CD4-positive, alpha-beta T cell (primary cell): ENCODE data around the gene RNPEPL1. TPM values are rescaled to one million over a fixed set of nuclear protein-coding genes. Genes with fewer than 3 reads are reported as not detected.
A peak's percentile ranks its signal among the peaks of the same experiment; 100 is the strongest.

Source experiments
- ATAC-seq: fragments of 200-7000 bp; cut with Tn5 transposase; one replicate; pipeline ENCODE4 v1.10.0; 2022; ENCODE audit warnings: mild to moderate bottlenecking; ENCODE audit not compliant: poor library complexity
- CTCF ChIA-PET: fragments of 350-600 bp; sonication (Branson Sonifier 250); formaldehyde crosslinking; loops from one replicate; lab custom pipeline; 2021; ENCODE audit warnings: antibody characterized with exemption, inconsistent platforms; lab: Charles Lee
- POLR2A ChIA-PET: fragments of 350-600 bp; sonication (Branson Sonifier 250); formaldehyde crosslinking; loops from one replicate; lab custom pipeline; 2021; ENCODE audit warnings: antibody characterized with exemption, inconsistent platforms; lab: Charles Lee
- DNase-seq, 14 experiments: peaks; one replicate each; pipeline ENCODE4 v3.0.0-alpha.2; 2013 to 2020; ENCODE audit warnings: mixed read lengths in 2 of 14
- H3K27ac ChIP-seq, 2 donors: one replicate each; pipeline versions ENCODE4 v1.5.1 to v1.7.0; 2013; ENCODE audit warnings: low read length in 2 of 2, low read depth in 1 of 2, mild to moderate bottlenecking in 1 of 2
- H3K27me3 ChIP-seq, 2 experiments: 1 replicate in 1 of 2; 2 replicates in 1 of 2; pipeline versions ENCODE4 v1.6.1 to v1.7.0; 2013; ENCODE audit warnings: low read length in 2 of 2, control low read depth in 1 of 2, mild to moderate bottlenecking in 1 of 2, moderate library complexity in 1 of 2; ENCODE audit not compliant: insufficient read depth in 2 of 2, control insufficient read depth in 1 of 2
- H3K36me3 ChIP-seq: one replicate; pipeline ENCODE4 v1.6.1; 2013; ENCODE audit warnings: low read length, control low read depth; ENCODE audit not compliant: insufficient read depth
- H3K4me1 ChIP-seq: one replicate; pipeline ENCODE4 v1.6.1; 2013; ENCODE audit warnings: low read length, control low read depth; ENCODE audit not compliant: insufficient read depth
- H3K4me3 ChIP-seq: one replicate; pipeline ENCODE4 v1.5.1; 2013; ENCODE audit warnings: mild to moderate bottlenecking, low read length, moderate library complexity
- H3K9me3 ChIP-seq, 2 experiments: 1 replicate in 1 of 2; 2 replicates in 1 of 2; pipeline versions ENCODE4 v1.6.1 to v1.7.0; 2013; ENCODE audit warnings: low read length in 2 of 2, mild to moderate bottlenecking in 2 of 2, control low read depth in 1 of 2, moderate library complexity in 1 of 2; ENCODE audit not compliant: control insufficient read depth in 1 of 2, insufficient read depth in 1 of 2
- H3K27ac Mint-ChIP-seq: one replicate; pipeline ENCODE4 v1.8.0; 2020; ENCODE audit warnings: mixed read lengths
- H3K27me3 Mint-ChIP-seq: one replicate; pipeline ENCODE4 v1.8.0; 2021; ENCODE audit warnings: mixed read lengths
- H3K36me3 Mint-ChIP-seq: one replicate; pipeline ENCODE4 v1.8.0; 2021; ENCODE audit warnings: low read depth, mixed read lengths
- H3K4me1 Mint-ChIP-seq: one replicate; pipeline ENCODE4 v1.8.0; 2021; ENCODE audit warnings: low read depth, mixed read lengths
- H3K4me3 Mint-ChIP-seq: one replicate; pipeline ENCODE4 v1.8.0; 2020; ENCODE audit warnings: mild to moderate bottlenecking, mixed read lengths
- H3K9me3 Mint-ChIP-seq: one replicate; pipeline ENCODE4 v1.8.0; 2020; ENCODE audit warnings: mixed read lengths
- CTCF ChIP-seq: fragments of 200-600 bp; IDR thresholded peaks from one replicate; pipeline ENCODE4 v1.8.0; 2022; ENCODE audit warnings: antibody characterized with exemption, mild to moderate bottlenecking
- intact Hi-C, 2 experiments: fragments of 100-400 bp; cut with DNase I in 1 of 2; cut with micrococcal nuclease in 1 of 2; formaldehyde crosslinking; loops; one replicate each; pipeline versions ENCODE4 v1.15.1 to v1.9.0; 2023 to 2025; cut with DNase I, micrococcal nuclease
- total RNA-seq, 174 experiments: library from RNA in 2 of 174; stranded (reverse) in 2 of 174; gene quantifications; one replicate each; pipeline ENCODE4 v1.2.3 and lab custom pipeline; 2021 to 2026

The RNPEPL1 gene
- total RNA-seq, 2 experiments from 2014 or later, result 73.0 to 78.8 TPM

- Mint-ChIP-seq H3K4me3 (no peak overlapping the region), H3K27ac (no peak overlapping the region), H3K9me3 (no peaks in the 10 kb centered on the region), H3K4me1 (no peaks in the 10 kb centered on the region), H3K36me3 (peaks cover 21% of the 10 kb centered on the region), H3K27me3 (no peaks in the 10 kb centered on the region)
- Histone ChIP-seq H3K9me3 (no peaks in the 10 kb centered on the region), H3K4me1 (peaks cover 6% of the 10 kb centered on the region), H3K27me3 (no peaks in the 10 kb centered on the region), H3K4me3 (no peak overlapping the region), H3K27ac (no peak overlapping the region), H3K36me3 (peaks cover 67% of the 10 kb centered on the region)
- ChIA-PET POLR2A (no interaction called here), CTCF (no interaction called here)
- DNase-seq (peak in 1 of 14 experiments; percentile 25), ATAC-seq (no peak)
- intact Hi-C loops, result no loop called here
- TF ChIP-seq CTCF, result no peak
Measured at GRCh38 chr2:240597419-240598181, 29.3 kb downstream of the RNPEPL1 start.

GRCh38 chr2:240598311-240598911, 30.1 kb downstream of the RNPEPL1 start:
- intact Hi-C loops, result no loop called here
- Mint-ChIP-seq H3K27ac (no peak overlapping the region), H3K27me3 (no peaks in the 10 kb centered on the region), H3K36me3 (peaks cover 18% of the 10 kb centered on the region), H3K4me1 (no peaks in the 10 kb centered on the region), H3K4me3 (no peak overlapping the region), H3K9me3 (no peaks in the 10 kb centered on the region)
- Histone ChIP-seq H3K36me3 (peaks cover 60% of the 10 kb centered on the region), H3K9me3 (no peaks in the 10 kb centered on the region), H3K27ac (no peak overlapping the region), H3K4me1 (peaks cover 6% of the 10 kb centered on the region), H3K4me3 (no peak overlapping the region), H3K27me3 (no peaks in the 10 kb centered on the region)
- CTCF ChIA-PET, result no interaction called here
- no peak for ATAC-seq
- no peak for DNase-seq
- no peak for TF ChIP-seq CTCF
- POLR2A ChIA-PET, result interaction anchor here (1.1 kb wide), 1 partner anchor 12 kb away, joined by 3 read pairs; the partner anchor contains the start of gene CAPN10

- Histone ChIP-seq H3K27me3 (no peaks in the 10 kb centered on the region), H3K9me3 (no peaks in the 10 kb centered on the region), H3K4me1 (peaks cover 6% of the 10 kb centered on the region), H3K27ac (no peak overlapping the region), H3K4me3 (no peak overlapping the region), H3K36me3 (peaks cover 53% of the 10 kb centered on the region)
- H3K4me1 Mint-ChIP-seq, result no peaks in the 10 kb centered on the region
- ChIA-PET POLR2A (interaction anchor here (1.1 kb wide), 1 partner anchor 12 kb away, joined by 3 read pairs; the partner anchor contains the start of gene CAPN10), CTCF (no interaction called here)
- no peak overlapping the region for H3K27ac Mint-ChIP-seq
- intact Hi-C loops, result no loop called here
- H3K27me3 Mint-ChIP-seq, result no peaks in the 10 kb centered on the region
- ATAC-seq (no peak), DNase-seq (peak in 1 of 14 experiments; percentile 20)
- TF ChIP-seq CTCF, result no peak
- no peaks in the 10 kb centered on the region for H3K9me3 Mint-ChIP-seq
- H3K36me3 Mint-ChIP-seq, result peaks cover 18% of the 10 kb centered on the region
- no peak overlapping the region for H3K4me3 Mint-ChIP-seq
Measured at GRCh38 chr2:240599141-240599583, 30.9 kb downstream of the RNPEPL1 start.
